KMS-11 (cell line): ENCODE data around the gene ADRA2A.

Source experiments
- H2AFZ ChIP-seq: fragments of 200-600 bp; sonication (generic); 2 replicates; pipeline ENCODE4 v1.6.1; 2016; ENCODE audit warnings: antibody characterized with exemption, mixed run types, low read depth
- H3K27ac ChIP-seq: fragments of 200-600 bp; sonication (generic); 2 replicates; pipeline ENCODE4 v1.6.1; 2016; ENCODE audit warnings: mild to moderate bottlenecking, mixed run types
- H3K27me3 ChIP-seq: fragments of 200-600 bp; sonication (generic); 2 replicates; pipeline ENCODE4 v1.6.1; 2017; ENCODE audit warnings: mild to moderate bottlenecking, low read depth, mixed run types, moderate library complexity; ENCODE audit not compliant: insufficient read depth
- H3K36me3 ChIP-seq: fragments of 200-600 bp; sonication (generic); 2 replicates; pipeline ENCODE4 v1.6.1; 2017; ENCODE audit warnings: mild to moderate bottlenecking, mixed run types; ENCODE audit not compliant: insufficient read depth
- H3K4me1 ChIP-seq: fragments of 200-600 bp; sonication (generic); 2 replicates; pipeline ENCODE4 v1.6.1; 2016; ENCODE audit warnings: mild to moderate bottlenecking, low read depth, mixed run types; ENCODE audit not compliant: poor library complexity, severe bottlenecking
- H3K4me2 ChIP-seq: fragments of 200-600 bp; sonication (generic); 2 replicates; pipeline ENCODE4 v1.7.0; 2016; ENCODE audit warnings: mild to moderate bottlenecking, mixed run types
- H3K4me3 ChIP-seq: fragments of 200-600 bp; sonication (generic); IDR thresholded peaks from 2 replicates; pipeline ENCODE4 v1.6.1; 2017; ENCODE audit warnings: low read depth, low read length, mixed read lengths; ENCODE audit not compliant: insufficient read depth
- H3K79me2 ChIP-seq: fragments of 200-600 bp; sonication (generic); 2 replicates; pipeline ENCODE4 v1.6.1; 2016; ENCODE audit warnings: low read depth, mixed run types; ENCODE audit not compliant: insufficient read depth
- H3K9ac ChIP-seq: fragments of 200-600 bp; sonication (generic); 2 replicates; pipeline ENCODE4 v1.6.1; 2016; ENCODE audit warnings: mild to moderate bottlenecking, mixed run types
- H4K20me1 ChIP-seq: fragments of 200-600 bp; sonication (generic); 2 replicates; pipeline ENCODE4 v1.6.1; 2016; ENCODE audit warnings: mild to moderate bottlenecking, mixed run types; ENCODE audit not compliant: insufficient read depth
- CTCF ChIP-seq: fragments of 200-600 bp; sonication (generic); conservative IDR thresholded peaks from 2 replicates; pipeline ENCODE4 v1.6.1; 2017; ENCODE audit warnings: low read depth, mild to moderate bottlenecking, antibody characterized with exemption, low read length, moderate library complexity, mixed read lengths

The ADRA2A gene

GRCh38 chr10:111116211-111116610, 39.4 kb downstream of the ADRA2A start:
- Histone ChIP-seq H3K9ac (no peak overlapping the region), H3K79me2 (no peaks in the 10 kb centered on the region), H3K4me1 (no peaks in the 10 kb centered on the region), H3K4me3 (no peak overlapping the region), H3K36me3 (no peaks in the 10 kb centered on the region), H2AFZ (no peak overlapping the region), H3K27me3 (no peaks in the 10 kb centered on the region), H3K27ac (no peak overlapping the region), H3K4me2 (no peak overlapping the region), H4K20me1 (no peaks in the 10 kb centered on the region)
- no peak for TF ChIP-seq CTCF

- H3K27ac ChIP-seq: no peak overlapping the region
- no peak overlapping the region for H3K4me3 ChIP-seq
- H3K27me3 ChIP-seq: no peaks in the 10 kb centered on the region
- H2AFZ ChIP-seq: no peak overlapping the region
- H3K4me1 ChIP-seq: no peaks in the 10 kb centered on the region
- no peaks in the 10 kb centered on the region for H3K36me3 ChIP-seq
- no peaks in the 10 kb centered on the region for H3K79me2 ChIP-seq
- no peak overlapping the region for H3K9ac ChIP-seq
- H3K4me2 ChIP-seq: no peak overlapping the region
- no peak for TF ChIP-seq CTCF
- no peaks in the 10 kb centered on the region for H4K20me1 ChIP-seq
These were observed 40.1 kb downstream of the ADRA2A start for GRCh38 chr10:111116762-111117445.

- H3K36me3 ChIP-seq: no peaks in the 10 kb centered on the region
These were observed 40.9 kb downstream of the ADRA2A start for GRCh38 chr10:111117528-111118277.

GRCh38 chr10:111118758-111119157, 41.9 kb downstream of the ADRA2A start:
- no peak overlapping the region for H2AFZ ChIP-seq
- H3K27ac ChIP-seq: no peak overlapping the region
- H3K79me2 ChIP-seq: no peaks in the 10 kb centered on the region
- TF ChIP-seq CTCF: no peak
- no peak overlapping the region for H3K9ac ChIP-seq
- no peak overlapping the region for H3K4me3 ChIP-seq
- H3K36me3 ChIP-seq: no peaks in the 10 kb centered on the region
- no peak overlapping the region for H3K4me2 ChIP-seq
- H4K20me1 ChIP-seq: no peaks in the 10 kb centered on the region
- no peaks in the 10 kb centered on the region for H3K4me1 ChIP-seq
- H3K27me3 ChIP-seq: no peaks in the 10 kb centered on the region

More at GRCh38 chr10:111117528-111118277, 40.9 kb downstream of the ADRA2A start:
- no peak for TF ChIP-seq CTCF
- Histone ChIP-seq H3K79me2 (no peaks in the 10 kb centered on the region), H3K4me1 (no peaks in the 10 kb centered on the region), H3K27ac (no peak overlapping the region), H3K27me3 (no peaks in the 10 kb centered on the region), H3K4me2 (no peak overlapping the region), H3K4me3 (no peak overlapping the region), H2AFZ (no peak overlapping the region), H4K20me1 (no peaks in the 10 kb centered on the region), H3K9ac (no peak overlapping the region)
